K562 (cell line): Measurements from ENCODE around the gene GPR108. TPM values are rescaled to one million over a fixed set of nuclear protein-coding genes. Genes with fewer than 3 reads are reported as not detected.

ENCODE experiments used
- AFF4 ChIP-seq: sonication (generic); formaldehyde crosslinking; IDR thresholded peaks from 2 replicates; pipeline ENCODE4 v1.8.0; 2023; ENCODE audit warnings: mild to moderate bottlenecking, missing genetic modification reagents
- BCL6 ChIP-seq: fragments of 250-450 bp; sonication (Bioruptor Pico); IDR thresholded peaks from 2 replicates; pipeline ENCODE4 v1.4.0; 2020
- CBX1 ChIP-seq: sonication (generic); IDR thresholded peaks from 2 replicates; pipeline ENCODE4 v1.6.1; 2016; ENCODE audit warnings: antibody characterized with exemption, low read depth, mild to moderate bottlenecking
- CBX8 ChIP-seq: fragments of 200-600 bp; sonication (generic); IDR thresholded peaks from 2 replicates; pipeline ENCODE4 v1.6.1; 2012; ENCODE audit warnings: borderline replicate concordance, mixed run types, low read depth, mild to moderate bottlenecking, moderate library complexity, mixed read lengths, low read length, control low read depth, inconsistent platforms; ENCODE audit not compliant: poor library complexity, severe bottlenecking; ENCODE audit errors: extremely low read depth
- CCNT2 ChIP-seq: IDR thresholded peaks from 2 replicates; pipeline ENCODE4 v1.6.1; 2011; ENCODE audit warnings: borderline replicate concordance, low read depth, mild to moderate bottlenecking, moderate library complexity, mixed read lengths, low read length; ENCODE audit not compliant: insufficient read length; ENCODE audit errors: extremely low read depth
- COPS2 ChIP-seq: fragments of 450-650 bp; conservative IDR thresholded peaks from 2 replicates; pipeline ENCODE4 v1.6.1; 2016; ENCODE audit warnings: mild to moderate bottlenecking, moderate library complexity
- ELF4 ChIP-seq: fragments of 450-650 bp; formaldehyde crosslinking; IDR thresholded peaks from 2 replicates; pipeline ENCODE4 v1.4.0; 2022; ENCODE audit warnings: missing genetic modification characterization
- FOXO4 ChIP-seq: fragments of 450-650 bp; formaldehyde crosslinking; IDR thresholded peaks from 2 replicates; pipeline ENCODE4 v1.4.0; 2020; ENCODE audit warnings: mild to moderate bottlenecking, moderate library complexity
- LEF1 ChIP-seq: fragments of 450-650 bp; IDR thresholded peaks from 2 replicates; pipeline ENCODE4 v1.6.1; 2016; ENCODE audit warnings: mild to moderate bottlenecking
- MEF2D ChIP-seq: conservative IDR thresholded peaks from 2 replicates; pipeline ENCODE4 v1.6.1; 2016; ENCODE audit warnings: low read depth, missing genetic modification characterization, missing compliant biosample characterization
- TAL1 ChIP-seq: fragments of 450-650 bp; IDR thresholded peaks from 2 replicates; pipeline ENCODE4 v1.6.1; 2016; ENCODE audit warnings: mild to moderate bottlenecking
- TFAP4 ChIP-seq: sonication (generic); formaldehyde crosslinking; IDR thresholded peaks from 2 replicates; pipeline ENCODE4 v1.8.0; 2022; ENCODE audit warnings: missing genetic modification reagents, mild to moderate bottlenecking, moderate library complexity, borderline replicate concordance
- U2AF2 ChIP-seq: fragments of 200-400 bp; formaldehyde crosslinking; optimal IDR thresholded peaks from 2 replicates; pipeline ENCODE3; 2017; ENCODE audit warnings: low read depth, mild to moderate bottlenecking, low read length
- USF2 ChIP-seq: sonication (generic); formaldehyde crosslinking; IDR thresholded peaks from 2 replicates; pipeline ENCODE4 v1.5.0; 2020; ENCODE audit warnings: missing genetic modification reagents
- YBX1 ChIP-seq: fragments of 450-650 bp; IDR thresholded peaks from 2 replicates; pipeline ENCODE4 v1.7.1; 2016; ENCODE audit warnings: mild to moderate bottlenecking
- YY1 ChIP-seq, 3 experiments: IDR thresholded peaks; 2 replicates each; pipeline ENCODE4 v1.6.1; 2011; ENCODE audit warnings: low read length in 2 of 3, mild to moderate bottlenecking in 2 of 3, moderate library complexity in 2 of 3, borderline replicate concordance in 1 of 3, control low read depth in 1 of 3, low read depth in 1 of 3; ENCODE audit not compliant: insufficient read depth in 3 of 3, insufficient replicate concordance in 2 of 3, control insufficient read depth in 1 of 3, insufficient read length in 1 of 3; ENCODE audit errors: extremely low read depth in 1 of 3
- ZNF184 ChIP-seq: sonication (generic); formaldehyde crosslinking; IDR thresholded peaks from 2 replicates; pipeline ENCODE4 v1.5.0; 2020; ENCODE audit warnings: missing genetic modification reagents
- ZNF212 ChIP-seq: fragments of 450-650 bp; formaldehyde crosslinking; IDR thresholded peaks from 2 replicates; pipeline ENCODE4 v1.4.0; 2020; ENCODE audit warnings: mild to moderate bottlenecking
- ZNF280A ChIP-seq: fragments of 450-650 bp; IDR thresholded peaks from 2 replicates; pipeline ENCODE4 v1.6.1; 2018; ENCODE audit warnings: mild to moderate bottlenecking, low read depth; ENCODE audit not compliant: partially characterized antibody
- ZNF444 ChIP-seq: fragments of 250-450 bp; sonication (Bioruptor Pico); IDR thresholded peaks from 2 replicates; pipeline ENCODE4 v1.4.0; 2020; ENCODE audit warnings: mild to moderate bottlenecking, moderate library complexity
- polyA plus RNA-seq, 8 experiments: library from polyadenylated mRNA; depleted of rRNA in 4 of 8; stranded (reverse) in 5 of 8; unstranded in 3 of 8; fragments of >200 nt; fragmentation: Nextera tagmentation in 2 of 8; fragmentation: Illumina TruSeq in 1 of 8; extraction: Ambion mirVana in 2 of 8; extraction: Trizol in 1 of 8; gene quantifications; 2 replicates each; pipeline versions ENCODE4 v1.2.1 to v1.2.3, GENCODE V29; 2011 to 2014; ENCODE audit warnings: inconsistent platforms in 1 of 8, missing spikeins in 1 of 8
- total RNA-seq, 7 experiments: library from RNA; depleted of rRNA in 6 of 7; stranded (reverse); fragments of >200 nt in 6 of 7; fragmentation: Illumina TruSeq in 2 of 7; extraction: Trizol in 2 of 7; gene quantifications; 2 replicates each; pipeline versions ENCODE4 v1.2.1 to v1.2.3, GENCODE V29; 2011 to 2021; ENCODE audit warnings: low replicate concordance in 1 of 7

Gene GPR108
- total and polyA plus RNA-seq, 9 of the 15 experiments (the other 6 are each of a cell fraction or from before 2014, with no cell fraction given), result 2.4 to 33.2 (median 24.4) TPM

- TF ChIP-seq MEF2D (tag) (no peak), TFAP4 (CRISPR knock-in tag) (no peak), LEF1 (peak; percentile 84), ZNF444 (CRISPR knock-in tag) (no peak), FOXO4 (CRISPR knock-in tag) (no peak), CBX1 (no peak), ZNF184 (CRISPR knock-in tag) (no peak), ELF4 (CRISPR knock-in tag) (no peak), YBX1 (no peak), USF2 (CRISPR knock-in tag) (no peak), BCL6 (no peak), ZNF280A (no peak), U2AF2 (no peak), CBX8 (no peak), CCNT2 (peak; percentile 73), COPS2 (no peak), ZNF212 (no peak), YY1 (IDR thresholded peaks at IDR 0.05; ENCODE audit: borderline replicate concordance in 1 of 3, control insufficient read depth in 1 of 3, extremely low read depth in 1 of 3, insufficient read depth in 3 of 3, insufficient read length in 1 of 3, insufficient replicate concordance in 2 of 3, low read depth in 1 of 3, low read length in 2 of 3) (no peak), TAL1 (peak; percentile 95), AFF4 (CRISPR knock-in tag) (no peak)
These were observed 54.7 kb downstream of the GPR108 start (continued) for GRCh38 chr19:6682607-6683128.
